Left kidney (tissue), 2 donors: Measurements from ENCODE around the gene MPLKIP. TPM values are rescaled to one million over a fixed set of nuclear protein-coding genes. Genes with fewer than 3 reads are reported as not detected.
"Not testable (repeated sequence)": the region's sequence is repeated elsewhere in the genome, so short reads cannot be mapped to it uniquely, and the experiment has no call there.

ENCODE experiments used
- DNase-seq: peaks from one replicate; pipeline ENCODE4 v3.0.0-alpha.2; 2013
- polyA plus RNA-seq: library from polyadenylated mRNA; unstranded; fragments of 120-200 nt; gene quantifications from one replicate; pipeline ENCODE4 v1.2.1, GENCODE V29; 2013; ENCODE audit not compliant: insufficient read length

The MPLKIP gene
- polyA plus RNA-seq, 1 donor: 42.6 TPM

DNA sequence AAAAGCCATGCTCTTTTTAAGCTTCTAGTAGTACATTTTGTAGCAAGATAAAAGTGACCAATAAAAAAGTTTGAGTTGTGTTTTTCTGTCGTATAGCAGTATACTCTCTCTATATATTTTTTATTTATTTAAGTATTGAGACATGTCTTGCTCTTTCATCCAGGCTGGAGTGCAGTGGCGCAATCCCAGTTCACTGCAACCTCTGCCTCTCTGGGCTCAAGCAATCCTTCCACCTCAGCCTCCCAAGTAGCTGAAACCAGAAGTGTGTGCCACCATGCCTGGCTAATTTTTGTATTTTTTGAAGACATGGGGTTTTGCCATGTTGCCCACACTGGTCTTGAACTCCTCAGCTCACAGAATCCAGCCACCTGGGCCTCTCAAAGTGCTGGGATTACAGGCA is 3.1 kb upstream of the MPLKIP start:
- no peak for DNase-seq

DNA sequence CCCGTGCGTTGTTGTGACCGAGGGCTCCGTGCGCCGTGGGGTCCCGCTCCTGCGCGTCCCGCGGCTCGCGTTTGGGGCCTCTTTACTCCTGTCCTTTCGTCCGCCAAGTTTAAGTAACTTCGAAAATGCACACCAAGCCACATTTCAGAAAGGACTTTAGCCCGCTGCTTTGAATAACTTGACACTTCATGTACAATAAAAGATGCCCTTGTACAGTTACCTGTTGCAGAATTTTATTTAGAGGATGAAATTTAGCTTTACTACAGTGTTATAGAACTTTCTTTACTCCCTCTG is 842 bp upstream of the MPLKIP start:
- DNase-seq: peak; percentile 44

DNA sequence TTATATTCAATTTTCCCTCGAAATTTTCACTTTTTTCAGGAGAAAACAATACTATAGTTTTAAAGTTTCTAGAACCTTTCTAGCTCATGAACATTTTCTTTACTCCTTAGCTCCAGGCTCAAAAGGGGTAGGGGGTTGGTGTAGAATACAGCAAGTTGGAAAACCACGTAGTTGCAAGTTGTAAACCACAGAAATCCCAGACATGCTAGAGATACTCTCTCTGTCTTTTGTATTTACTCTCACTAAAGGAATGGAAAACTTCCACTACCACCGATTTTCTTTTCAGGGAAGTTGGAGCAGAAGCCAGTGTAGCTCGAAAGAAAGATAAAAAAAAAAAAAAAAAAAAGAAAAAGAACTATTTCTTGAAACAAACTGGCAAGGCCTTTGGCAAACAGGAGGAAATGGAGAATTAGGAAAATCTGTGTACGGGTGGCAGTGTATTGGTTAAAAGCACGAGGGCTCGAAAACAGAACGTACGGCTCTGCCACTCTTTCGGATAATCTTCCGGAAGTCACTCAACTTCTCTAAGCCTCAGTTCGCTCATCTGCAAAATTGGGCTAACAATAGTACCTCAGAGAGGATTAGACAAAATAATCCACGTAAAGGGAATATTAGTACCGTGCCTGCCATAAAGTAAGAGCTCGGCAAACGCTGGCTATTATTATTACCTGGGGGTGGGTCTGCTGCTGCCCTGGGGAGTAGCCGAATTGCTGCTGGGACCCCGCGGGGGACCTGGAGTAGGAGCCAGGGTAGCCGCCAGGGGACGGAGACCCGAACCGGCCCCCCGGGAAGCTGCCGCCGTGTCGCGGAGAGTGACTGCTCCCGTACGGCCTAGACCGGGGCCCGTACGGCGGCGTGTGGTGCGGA is 628 bp downstream of the MPLKIP start:
- peak; percentile 14 for DNase-seq

DNA sequence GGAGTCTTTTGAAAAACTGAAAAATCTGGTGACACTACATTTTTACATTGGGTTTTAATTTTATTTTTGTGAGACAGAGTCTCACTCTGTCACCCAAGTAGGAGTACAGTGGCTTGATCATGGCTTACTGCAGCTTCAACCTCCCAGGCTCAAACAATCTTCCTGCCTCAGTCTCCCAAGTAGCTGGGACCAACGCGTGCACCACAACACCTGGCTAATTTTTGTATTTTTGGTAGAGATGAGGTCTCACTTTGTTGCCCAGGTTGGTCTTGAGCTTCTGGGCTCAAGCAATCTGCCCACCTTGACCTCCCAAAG is 11.5 kb downstream of the MPLKIP start:
- DNase-seq: no peak

DNA sequence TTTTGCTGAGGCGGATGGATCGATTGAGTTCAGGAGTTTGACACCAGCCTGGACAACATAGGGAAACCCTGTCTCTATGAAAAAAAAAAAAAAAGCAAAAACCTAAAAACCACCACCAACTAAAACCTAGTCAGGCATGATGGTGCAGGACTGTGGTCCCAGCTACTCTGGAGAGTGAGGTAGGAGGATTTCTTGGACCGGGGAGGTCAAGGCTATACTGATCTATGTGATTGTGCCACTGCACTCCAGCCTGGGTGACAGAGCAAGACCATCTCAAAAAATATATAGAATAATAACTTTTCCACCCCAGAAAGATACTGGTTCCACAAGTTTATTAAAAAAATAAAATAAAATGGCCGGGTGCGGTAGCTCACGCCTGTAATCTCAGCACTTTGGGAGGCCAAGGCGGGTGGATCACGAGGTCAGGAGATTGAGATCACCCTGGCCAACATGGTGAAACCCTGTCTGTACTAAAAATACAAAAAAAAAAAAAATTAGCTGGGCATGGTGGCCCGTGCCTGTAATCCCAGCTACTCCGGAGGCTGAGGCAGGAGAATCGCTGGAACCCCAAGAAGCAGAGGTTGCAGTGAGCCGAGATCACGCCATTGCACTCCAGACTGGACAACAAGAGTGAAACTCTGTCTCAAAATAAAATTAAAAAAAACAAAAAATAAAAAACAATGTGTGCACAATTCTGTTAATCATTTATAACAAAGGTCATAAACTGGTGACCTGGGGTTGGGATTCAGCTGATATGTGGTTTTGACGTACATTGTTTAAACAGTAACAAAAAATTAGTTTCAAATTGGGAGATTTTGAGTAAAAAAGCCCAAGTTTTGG is 12.1 kb downstream of the MPLKIP start:
- DNase-seq: not testable (repeated sequence)

DNA sequence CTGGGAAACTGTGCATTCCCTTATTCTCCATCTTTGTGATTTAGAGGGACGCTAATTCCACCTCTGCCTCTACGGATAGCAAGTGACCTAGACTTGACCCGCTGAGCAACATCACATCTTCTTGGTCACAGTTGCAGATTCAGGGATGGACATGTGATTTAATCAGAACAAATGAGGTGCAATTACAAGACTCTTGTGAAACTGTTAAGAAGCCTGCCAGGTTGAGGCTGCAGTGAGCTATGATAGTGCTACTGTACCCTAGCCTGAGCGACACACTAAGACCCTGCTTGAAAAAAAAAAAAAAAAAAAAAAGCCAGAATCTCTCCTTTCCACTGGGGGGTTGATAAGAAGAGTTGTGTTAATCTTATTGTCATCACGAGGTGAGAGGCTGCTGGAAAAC is 14.4 kb downstream of the MPLKIP start:
- DNase-seq: no peak

DNA sequence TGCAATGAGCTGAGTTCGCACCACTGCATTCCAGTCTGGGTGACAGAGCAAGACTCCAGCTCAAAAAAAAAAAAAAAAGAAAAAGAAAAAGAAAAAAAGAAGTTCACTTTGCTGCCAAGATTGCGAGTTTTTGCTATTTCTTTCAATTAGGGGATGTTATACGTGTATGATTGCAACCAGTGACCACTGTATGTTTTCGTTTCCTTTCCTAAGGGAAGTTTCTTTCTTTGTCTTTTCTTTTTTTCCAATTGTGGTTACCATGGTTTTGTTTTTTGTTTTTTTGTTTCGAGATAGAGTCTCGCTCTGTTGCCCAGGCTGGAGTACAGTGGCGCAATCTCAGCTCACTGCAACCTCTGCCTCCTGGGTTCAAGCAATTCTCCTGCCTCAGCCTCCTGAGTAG is 16.2 kb downstream of the MPLKIP start:
- not testable (repeated sequence) for DNase-seq

DNA sequence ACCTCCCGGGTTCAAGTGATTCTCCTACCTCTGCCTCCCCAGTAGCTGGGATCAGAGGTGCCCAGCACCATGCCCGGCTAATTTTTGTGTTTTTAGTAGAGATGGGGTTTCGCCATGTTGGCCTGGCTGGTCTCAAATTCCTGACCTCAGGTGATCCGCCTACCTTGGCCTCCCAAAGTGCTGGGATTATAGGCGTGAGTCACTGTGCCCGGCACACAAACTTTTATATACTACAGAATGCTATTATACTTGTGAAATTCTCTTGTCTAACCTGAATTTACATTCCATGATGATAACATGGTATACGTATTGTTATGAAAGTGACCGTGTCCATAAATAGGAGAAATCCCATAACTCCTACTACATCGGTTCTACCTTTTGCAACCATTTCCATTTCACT is 17.2 kb downstream of the MPLKIP start:
- not testable (repeated sequence) for DNase-seq

DNA sequence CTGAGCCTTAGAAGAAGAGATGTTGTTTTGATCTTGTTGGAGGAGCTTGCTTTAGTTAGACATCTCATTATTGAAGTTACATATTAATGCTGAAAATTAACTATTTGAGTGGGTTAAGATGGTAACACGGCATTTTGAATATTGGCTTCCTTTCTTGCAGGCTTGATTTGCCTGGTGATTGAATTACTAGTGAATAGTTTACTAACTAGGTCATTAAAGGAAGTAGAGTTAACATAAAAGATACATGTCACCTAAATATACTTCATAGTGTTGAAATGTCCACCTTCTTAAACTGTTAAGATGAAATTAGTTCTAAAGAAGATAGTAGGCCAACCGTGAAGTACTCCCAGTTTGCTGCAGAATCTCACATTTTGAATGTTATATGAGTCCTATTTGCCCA is 18.5 kb downstream of the MPLKIP start:
- no peak for DNase-seq

DNA sequence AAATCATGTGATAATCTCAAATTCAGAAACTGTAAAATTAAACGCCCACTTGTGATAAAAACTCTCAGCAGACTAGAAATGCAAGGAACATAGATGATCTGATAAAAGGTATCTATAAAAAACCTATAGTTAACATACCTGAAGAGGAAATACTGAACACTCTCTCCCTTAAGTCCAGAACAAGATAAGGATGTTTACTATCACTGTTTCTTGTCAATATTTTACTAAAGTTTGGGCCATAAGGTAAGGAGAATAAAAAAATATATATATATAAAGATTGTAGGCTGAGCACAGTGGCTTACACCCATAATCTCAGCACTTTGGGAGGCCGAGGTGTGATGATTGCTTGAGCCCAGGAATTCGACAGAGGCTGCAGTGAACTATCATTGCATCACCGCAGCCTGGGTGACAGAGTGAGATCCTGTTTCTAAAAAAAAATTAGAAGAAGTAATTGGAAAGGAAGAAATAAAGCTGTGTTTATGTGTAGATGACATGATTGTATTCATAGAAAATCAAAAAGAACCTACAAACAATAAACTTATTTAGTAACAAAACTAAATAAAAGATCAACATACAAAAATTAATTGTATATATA is 28.4 kb downstream of the MPLKIP start:
- DNase-seq: no peak

DNA sequence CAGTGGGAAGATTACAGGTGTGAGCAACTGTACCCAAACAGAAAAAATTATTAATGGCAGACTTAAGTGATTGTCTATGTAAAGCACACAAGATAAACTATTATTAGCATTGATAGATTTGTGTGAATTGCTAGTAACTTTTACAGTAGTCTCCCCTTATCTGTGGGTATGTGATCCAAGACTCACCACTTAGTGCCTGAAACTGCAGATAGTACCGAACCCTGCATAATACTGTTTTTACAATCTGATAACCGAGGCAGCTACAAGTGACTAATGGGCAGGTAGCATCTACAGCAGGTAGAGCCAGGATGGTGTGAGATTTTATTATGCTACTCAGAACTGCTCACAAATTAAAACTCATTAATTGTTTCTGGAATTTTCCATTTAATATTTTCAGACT is 31.5 kb downstream of the MPLKIP start:
- no peak for DNase-seq

DNA sequence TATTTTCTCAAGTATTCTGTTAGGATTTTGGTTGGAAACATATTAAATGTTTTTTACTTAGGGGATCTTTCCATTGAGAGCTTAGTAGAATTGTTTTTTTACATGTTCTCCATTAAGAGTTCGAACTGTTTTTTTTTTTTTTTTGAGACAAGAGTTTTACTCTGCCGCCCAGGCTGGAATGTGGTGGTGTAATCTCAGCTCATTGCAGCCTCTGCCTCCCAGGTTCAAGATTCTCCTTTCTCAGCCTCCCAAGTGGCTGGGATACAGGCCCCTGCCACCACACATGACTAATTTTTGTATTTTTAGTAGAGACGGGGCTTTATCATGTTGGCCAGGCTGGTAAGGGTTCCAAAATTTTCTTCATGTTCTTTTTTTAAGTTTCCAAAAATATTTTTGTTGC is 33.2 kb downstream of the MPLKIP start:
- DNase-seq: no peak

DNA sequence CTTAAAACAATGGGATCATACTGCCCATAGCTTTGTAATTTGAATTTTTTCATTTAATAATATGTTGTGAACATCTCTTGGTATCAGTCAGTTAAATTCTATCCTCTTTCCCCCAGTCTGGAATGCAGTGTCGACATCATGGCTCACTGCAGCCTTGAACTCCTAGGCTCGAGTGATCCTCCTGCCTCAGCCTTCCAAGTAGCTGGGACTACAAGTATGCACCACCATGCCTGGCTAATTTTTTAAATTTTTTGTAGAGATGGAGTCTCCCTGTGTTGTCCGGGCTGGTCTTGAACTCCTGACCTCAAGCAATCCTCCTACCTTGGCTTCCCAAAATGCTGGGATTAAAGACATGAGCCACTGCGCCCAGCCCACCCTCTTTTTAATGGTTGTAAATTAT is 34.6 kb downstream of the MPLKIP start:
- no peak for DNase-seq

DNA sequence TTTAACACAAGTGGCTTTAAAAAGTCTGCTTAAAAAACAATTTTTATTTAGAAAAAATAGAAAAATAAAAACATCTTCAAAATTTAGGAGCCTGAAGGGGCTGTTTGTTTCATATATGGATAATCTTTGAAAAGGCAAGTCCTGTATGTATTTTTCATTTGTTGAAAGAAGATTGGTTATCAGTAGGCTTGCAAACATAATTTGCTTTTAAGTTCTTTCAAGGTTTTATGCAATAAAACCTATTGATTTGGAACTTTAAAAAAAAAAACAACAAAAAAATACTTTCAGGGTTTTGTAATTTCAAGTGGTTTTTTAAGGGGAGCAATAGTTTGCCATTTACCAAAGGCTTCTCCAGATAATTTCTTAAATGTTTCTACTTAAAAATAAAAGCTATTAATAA is 35.6 kb downstream of the MPLKIP start:
- no peak for DNase-seq

DNA sequence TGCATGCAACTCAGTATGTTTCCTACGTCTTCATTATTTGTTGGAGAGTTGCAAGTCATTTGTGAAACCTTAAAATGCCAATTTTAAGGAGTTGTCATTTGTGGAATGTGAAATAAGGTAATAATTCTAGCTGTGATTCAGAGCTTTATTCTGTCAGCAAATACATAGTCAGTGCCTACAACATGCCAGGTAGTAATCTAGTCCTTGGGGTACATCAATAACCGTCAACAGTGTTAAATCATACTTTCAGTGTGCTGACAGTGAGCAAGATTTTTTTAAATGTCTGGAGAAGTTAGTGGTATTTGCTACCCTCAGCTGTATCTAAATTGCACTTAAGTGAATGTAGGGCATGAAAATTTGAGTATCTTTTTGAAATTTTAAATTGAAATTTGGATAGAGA is 36.7 kb downstream of the MPLKIP start:
- no peak for DNase-seq

DNA sequence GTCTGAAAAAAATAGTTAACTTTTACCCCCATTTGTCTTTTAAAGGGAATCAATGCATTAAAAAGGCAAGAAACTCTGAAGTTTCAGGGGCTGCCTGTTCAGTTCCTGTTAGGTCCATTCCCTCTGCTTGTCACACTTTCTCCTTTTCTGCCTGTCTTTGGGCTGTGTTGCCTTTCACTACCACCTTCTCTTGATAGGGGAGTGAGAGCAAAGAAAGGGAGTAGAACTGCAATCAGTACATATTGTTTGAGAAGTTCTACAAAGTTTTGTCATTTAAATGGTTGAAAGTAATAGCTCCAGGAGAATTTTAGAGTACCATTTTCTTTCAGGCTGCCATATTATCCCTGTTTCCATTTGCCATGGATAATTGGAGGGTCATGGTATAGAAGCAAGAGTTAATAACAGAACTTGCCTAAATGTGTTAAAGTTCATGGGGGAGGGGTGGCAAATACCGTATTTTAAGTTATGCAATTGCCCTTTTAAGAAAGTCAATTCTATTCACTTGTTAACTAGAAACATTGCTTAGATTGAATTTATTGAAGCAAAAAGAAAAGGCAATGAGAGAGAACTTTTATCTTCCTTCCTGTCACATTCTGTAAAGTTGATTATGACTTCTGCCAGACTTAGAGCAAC is 38.6 kb downstream of the MPLKIP start:
- no peak for DNase-seq

DNA sequence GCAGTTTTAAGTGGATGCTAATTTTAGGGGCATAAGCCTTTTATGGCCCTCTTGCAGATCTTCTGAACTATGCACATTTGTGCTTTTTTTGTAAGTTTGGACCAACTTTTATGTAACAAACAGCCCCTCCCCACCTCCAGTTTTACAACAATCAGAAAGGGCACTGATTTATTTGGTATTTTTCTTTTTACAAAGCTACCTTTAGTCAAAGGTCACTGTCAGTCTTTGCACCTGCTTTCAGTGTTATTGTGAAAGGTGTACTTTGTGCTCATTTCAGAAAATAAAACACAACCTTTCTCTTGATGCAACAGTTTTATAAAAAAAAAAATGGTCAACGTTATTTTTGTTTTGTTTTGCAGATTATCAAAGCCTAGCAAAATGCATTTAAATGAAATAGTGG is 39.2 kb downstream of the MPLKIP start:
- DNase-seq: no peak

DNA sequence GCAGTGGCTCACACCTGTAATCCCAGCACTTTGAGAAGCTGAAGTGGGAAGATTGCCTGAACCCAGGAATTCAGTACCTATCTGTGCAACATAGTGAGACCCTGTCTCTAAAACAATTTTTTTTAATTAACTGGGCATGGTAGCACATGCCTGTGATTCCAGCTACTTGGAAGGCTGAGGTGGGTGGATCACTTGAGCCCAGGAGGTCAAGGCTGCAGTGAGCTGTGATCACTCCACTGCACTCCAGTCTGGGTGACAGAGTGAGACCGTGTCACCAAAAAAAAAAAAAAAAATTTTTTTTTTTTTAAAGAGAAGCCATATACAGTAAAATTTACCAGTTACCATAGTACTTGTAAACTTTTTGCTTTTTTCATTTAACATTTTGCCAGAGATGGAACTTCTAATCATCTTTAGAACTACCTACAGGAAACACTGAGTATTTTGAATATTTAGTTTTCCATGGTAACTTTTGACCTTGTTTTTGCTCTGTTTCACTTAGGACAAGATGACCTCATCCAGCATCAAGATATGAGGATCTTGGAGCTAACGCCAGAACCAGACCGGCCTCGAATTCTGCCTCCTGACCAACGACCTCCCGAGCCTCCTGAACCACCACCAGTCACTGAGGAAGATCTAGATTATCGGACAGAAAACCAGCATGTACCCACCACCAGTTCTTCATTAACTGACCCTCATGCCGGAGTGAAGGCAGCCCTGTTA is 40.6 kb downstream of the MPLKIP start:
- DNase-seq: no peak

DNA sequence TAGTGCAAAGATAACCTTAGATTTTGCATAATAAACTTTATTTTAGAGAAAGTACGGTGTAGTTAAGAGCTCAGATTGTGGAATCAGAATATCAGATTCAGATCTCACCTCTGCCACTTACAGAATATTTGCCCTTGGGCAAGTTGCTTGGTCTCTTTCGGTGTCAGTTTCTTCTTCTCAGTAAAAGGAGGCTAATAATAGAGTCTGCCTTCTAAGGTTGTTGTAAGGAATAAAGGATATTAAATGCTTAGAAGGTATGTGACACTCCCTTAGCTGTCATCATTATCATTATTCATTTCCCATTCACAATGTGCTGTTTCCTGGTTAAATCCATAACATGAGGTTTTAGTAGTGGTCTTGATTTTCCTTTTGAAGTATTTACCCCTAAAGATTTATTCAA is 42.2 kb downstream of the MPLKIP start:
- DNase-seq: no peak

DNA sequence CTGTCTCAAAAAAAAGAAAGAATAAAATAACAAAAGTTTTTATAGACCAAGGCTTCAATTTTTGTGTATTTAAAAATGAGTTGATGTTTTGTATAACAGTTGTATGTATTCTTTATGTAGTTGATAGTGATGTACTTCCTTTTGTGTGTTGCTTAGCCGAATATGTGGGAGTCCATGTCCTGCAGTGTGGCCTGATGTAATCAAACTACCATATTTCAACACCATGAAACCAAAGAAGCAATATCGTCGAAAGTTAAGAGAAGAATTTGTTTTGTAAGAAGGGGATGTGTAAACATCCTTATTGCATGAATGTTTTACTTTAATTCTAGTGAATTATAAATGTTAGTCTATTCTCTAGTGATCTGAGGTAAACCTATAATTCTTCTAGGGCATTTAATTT is 56.6 kb downstream of the MPLKIP start:
- no peak for DNase-seq
